Measurements from ENCODE around the gene OR2M4.

The OR2M4 gene

DNA sequence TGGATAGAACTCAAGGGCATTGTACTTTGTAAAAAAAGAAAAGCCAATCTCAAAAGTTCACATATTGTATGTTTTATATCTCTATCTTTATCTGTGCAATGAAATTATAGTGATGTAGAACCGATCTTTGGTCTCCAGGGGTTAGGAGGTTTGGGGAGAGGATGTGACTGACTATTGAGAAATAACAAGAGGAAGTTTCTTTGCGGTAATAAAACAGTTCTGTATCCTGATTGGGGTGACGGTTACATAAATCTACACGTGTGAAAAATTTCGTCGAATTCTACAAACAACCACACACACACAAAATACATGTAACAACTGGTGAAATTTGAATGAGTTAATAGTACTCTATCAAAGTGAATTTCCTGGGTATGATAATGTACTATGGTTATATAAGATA, 57.2 kb downstream of the OR2M4 start:
- no peak overlapping the region for H3K27ac ChIP-seq

More for the DNA sequence above, 57.2 kb downstream of the OR2M4 start:
- TF ChIP-seq, protein P1, sequence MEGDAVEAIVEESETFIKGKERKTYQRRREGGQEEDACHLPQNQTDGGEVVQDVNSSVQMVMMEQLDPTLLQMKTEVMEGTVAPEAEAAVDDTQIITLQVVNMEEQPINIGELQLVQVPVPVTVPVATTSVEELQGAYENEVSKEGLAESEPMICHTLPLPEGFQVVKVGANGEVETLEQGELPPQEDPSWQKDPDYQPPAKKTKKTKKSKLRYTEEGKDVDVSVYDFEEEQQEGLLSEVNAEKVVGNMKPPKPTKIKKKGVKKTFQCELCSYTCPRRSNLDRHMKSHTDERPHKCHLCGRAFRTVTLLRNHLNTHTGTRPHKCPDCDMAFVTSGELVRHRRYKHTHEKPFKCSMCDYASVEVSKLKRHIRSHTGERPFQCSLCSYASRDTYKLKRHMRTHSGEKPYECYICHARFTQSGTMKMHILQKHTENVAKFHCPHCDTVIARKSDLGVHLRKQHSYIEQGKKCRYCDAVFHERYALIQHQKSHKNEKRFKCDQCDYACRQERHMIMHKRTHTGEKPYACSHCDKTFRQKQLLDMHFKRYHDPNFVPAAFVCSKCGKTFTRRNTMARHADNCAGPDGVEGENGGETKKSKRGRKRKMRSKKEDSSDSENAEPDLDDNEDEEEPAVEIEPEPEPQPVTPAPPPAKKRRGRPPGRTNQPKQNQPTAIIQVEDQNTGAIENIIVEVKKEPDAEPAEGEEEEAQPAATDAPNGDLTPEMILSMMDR (conservative IDR thresholded peaks at IDR 0.05) = no peak
- TF ChIP-seq ZFX (IDR thresholded peaks at IDR 0.05) = no peak

All from C4-2B (cell line).